HCT116 (cell line): ENCODE data around the gene TTC38. TPM values are rescaled to one million over a fixed set of nuclear protein-coding genes. Genes with fewer than 3 reads are reported as not detected.

Experiments
- ATAC-seq: fragments of 200-7000 bp; cut with Tn5 transposase; 2 replicates; pipeline ENCODE4 v1.9.1; 2020; ENCODE audit warnings: mild to moderate bottlenecking, moderate library complexity
- BruUV-seq: library from RNA; stranded (reverse); fragments of 400-500 nt; replicated peaks from 2 replicates; lab custom pipeline; 2021; lab: Mats Ljungman, UMichigan
- CTCF ChIA-PET: fragments of 300-600 bp; sonication (Branson Sonifier 250); formaldehyde crosslinking; loops from one replicate; lab custom pipeline; 2021; ENCODE audit warnings: antibody characterized with exemption; lab: Charles Lee
- POLR2A ChIA-PET: fragments of 300-600, 350-600 bp; sonication (Branson Sonifier 250); formaldehyde crosslinking; loops from one replicate; lab custom pipeline; 2021; ENCODE audit warnings: antibody characterized with exemption; lab: Charles Lee
- RAD21 ChIA-PET, 2 experiments: fragments of 300-600 bp; sonication (Branson Sonifier 250); formaldehyde crosslinking; loops; one replicate each; lab custom pipeline; 2023; ENCODE audit warnings: low total read pairs in 2 of 2; ENCODE audit not compliant: uncharacterized antibody in 2 of 2, unreplicated experiment in 2 of 2, low non-redundant PET in 1 of 2; lab: Charles Lee
- DNase-seq: peaks from one replicate; pipeline ENCODE4 v3.0.0-alpha.2; 2010; ENCODE audit warnings: low read depth, low spot score
- H2AFZ ChIP-seq: fragments of 200-600 bp; shearing (Covaris generic), sonication (generic); 2 replicates; pipeline ENCODE4 v1.6.1; 2017; ENCODE audit warnings: low read depth, mixed run types, mixed read lengths, antibody characterized with exemption, low read length; ENCODE audit not compliant: poor library complexity, severe bottlenecking
- H3K27ac ChIP-seq: 2 replicates; pipeline ENCODE4 v1.5.1; 2012; ENCODE audit warnings: low read depth, low read length
- H3K27me3 ChIP-seq: fragments of 200-600 bp; sonication (generic); 2 replicates; pipeline ENCODE4 v1.6.1; 2016; ENCODE audit warnings: mixed run types, low read length, mixed read lengths; ENCODE audit not compliant: insufficient read depth
- H3K36me3 ChIP-seq, 2 experiments: fragments of 200-500 bp in 1 of 2; fragments of 200-600 bp in 1 of 2; sonication (Bioruptor generic) in 1 of 2; sonication (generic) in 1 of 2; 2 replicates each; pipeline versions ENCODE4 v1.5.1 to v1.6.1; 2014 to 2016; ENCODE audit warnings: low read length in 2 of 2, inconsistent platforms in 1 of 2, mixed read lengths in 1 of 2, mixed run types in 1 of 2; ENCODE audit not compliant: insufficient read depth in 2 of 2, control insufficient read depth in 1 of 2
- H3K4me1 ChIP-seq, 2 experiments: fragments of 200-600 bp in 1 of 2; sonication (generic) in 1 of 2; 2 replicates each; pipeline versions ENCODE4 v1.5.1 to v1.6.1; 2012 to 2017; ENCODE audit warnings: low read length in 2 of 2, inconsistent platforms in 1 of 2, mild to moderate bottlenecking in 1 of 2, mixed read lengths in 1 of 2, mixed run types in 1 of 2, moderate library complexity in 1 of 2; ENCODE audit not compliant: insufficient read depth in 2 of 2, control insufficient read depth in 1 of 2
- H3K4me2 ChIP-seq: fragments of 200-600 bp; sonication (generic); 2 replicates; pipeline ENCODE4 v1.6.1; 2017; ENCODE audit warnings: mixed run types, low read length, mixed read lengths
- H3K4me3 ChIP-seq, 2 experiments: fragments of 200-600 bp in 1 of 2; sonication (generic) in 1 of 2; replicated peaks in 1 of 2; 2 replicates each; pipeline ENCODE4 v1.5.1; 2011 to 2016; ENCODE audit warnings: low read length in 2 of 2, control low read depth in 1 of 2, low read depth in 1 of 2, mild to moderate bottlenecking in 1 of 2, mixed read lengths in 1 of 2, mixed run types in 1 of 2
- H3K79me2 ChIP-seq: fragments of 200-600 bp; sonication (generic); 2 replicates; pipeline ENCODE4 v1.6.1; 2017; ENCODE audit warnings: mild to moderate bottlenecking, mixed run types, low read length, moderate library complexity, mixed read lengths; ENCODE audit not compliant: insufficient read depth
- H3K9ac ChIP-seq: fragments of 200-600 bp; sonication (generic); 2 replicates; pipeline ENCODE4 v1.6.1; 2016; ENCODE audit warnings: low read length, mixed read lengths
- H3K9me2 ChIP-seq: fragments of 200-600 bp; sonication (generic), shearing (Covaris generic); 2 replicates; pipeline ENCODE4 v1.6.1; 2017; ENCODE audit warnings: mixed run types, mild to moderate bottlenecking, moderate library complexity; ENCODE audit not compliant: insufficient read depth
- H3K9me3 ChIP-seq, 2 experiments: fragments of 200-500 bp in 1 of 2; fragments of 200-600 bp in 1 of 2; sonication (Bioruptor generic) in 1 of 2; sonication (generic) in 1 of 2; 2 replicates each; pipeline ENCODE4 v1.6.1; 2014 to 2017; ENCODE audit warnings: low read length in 2 of 2, mixed read lengths in 2 of 2, inconsistent platforms in 1 of 2, low read depth in 1 of 2, mild to moderate bottlenecking in 1 of 2, mixed run types in 1 of 2, moderate library complexity in 1 of 2; ENCODE audit not compliant: control insufficient read depth in 1 of 2, insufficient read depth in 1 of 2
- H4K20me1 ChIP-seq: fragments of 200-600 bp; sonication (generic), shearing (Covaris generic); 2 replicates; pipeline ENCODE4 v1.6.1; 2017; ENCODE audit warnings: mixed run types, mild to moderate bottlenecking, moderate library complexity; ENCODE audit not compliant: insufficient read depth
- ATF3 ChIP-seq: IDR thresholded peaks from 2 replicates; pipeline ENCODE4 v1.6.1; 2012
- CEBPB ChIP-seq: IDR thresholded peaks from 2 replicates; pipeline ENCODE4 v1.6.1; 2012; ENCODE audit warnings: low read depth
- FOSL1 ChIP-seq: IDR thresholded peaks from 2 replicates; pipeline ENCODE4 v1.6.1; 2012; ENCODE audit warnings: low read depth
- POLR2AphosphoS5 ChIP-seq: IDR thresholded peaks from 2 replicates; pipeline ENCODE4 v1.6.1; 2011; ENCODE audit warnings: mild to moderate bottlenecking, low read depth, low read length, moderate library complexity
- SIN3A ChIP-seq: IDR thresholded peaks from 2 replicates; pipeline ENCODE4 v1.6.1; 2012; ENCODE audit warnings: low read depth
- TCF7L2 ChIP-seq: IDR thresholded peaks from 2 replicates; pipeline ENCODE4 v1.7.0; 2011; ENCODE audit warnings: borderline replicate concordance, inconsistent platforms; ENCODE audit not compliant: insufficient read depth, insufficient read length; ENCODE audit errors: extremely low read depth
- YY1 ChIP-seq: IDR thresholded peaks from 2 replicates; pipeline ENCODE4 v1.6.1; 2011; ENCODE audit warnings: low read length, low read depth, moderate library complexity, mild to moderate bottlenecking; ENCODE audit not compliant: insufficient replicate concordance; ENCODE audit errors: extremely low read depth
- ZBTB33 ChIP-seq: IDR thresholded peaks from 2 replicates; pipeline ENCODE4 v1.6.1; 2011; ENCODE audit warnings: mild to moderate bottlenecking, low read length, moderate library complexity; ENCODE audit not compliant: insufficient replicate concordance; ENCODE audit errors: extremely low read depth
- intact Hi-C: fragments of 100-400 bp; cut with micrococcal nuclease; formaldehyde crosslinking; loops from 2 replicates; pipeline ENCODE4 v1.10.0; 2022
- total RNA-seq: library from RNA; stranded (reverse); gene quantifications from one replicate; pipeline ENCODE4 v1.2.1, GENCODE V29; 2021; ENCODE audit not compliant: unreplicated experiment
- TF ChIP-seq, protein P1 (sequence below): IDR thresholded peaks from 2 replicates; pipeline ENCODE4 v1.6.1; 2012; ENCODE audit warnings: low read depth

The TTC38 gene
- total RNA-seq, 1 experiment from 2014 or later = 22.9 TPM

- no peak for TF ChIP-seq TCF7L2
- no peak for TF ChIP-seq SIN3A
These were observed 24.9 kb downstream of the TTC38 start (continued) for GRCh38 chr22:46292732-46293131.

GRCh38 chr22:46293577-46294260 is 25.9 kb downstream of the TTC38 start:
- ATAC-seq (no peak), DNase-seq (no peak)
- BruUV-seq = no TSS peak
- Histone ChIP-seq H3K4me3 (no peak overlapping the region), H3K4me2 (no peak overlapping the region), H4K20me1 (no peaks in the 10 kb centered on the region), H3K9me3 (no peaks in the 10 kb centered on the region), H3K9me2 (no peaks in the 10 kb centered on the region), H3K27ac (no peak overlapping the region), H3K36me3 (peaks cover 9 to 13% of the 10 kb centered on the region in 2 experiments; a peak in 3 of 4 replicates), H2AFZ (no peak overlapping the region), H3K4me1 (peaks cover 12 to 21% of the 10 kb centered on the region in 2 experiments; a peak in 3 of 4 replicates), H3K27me3 (no peaks in the 10 kb centered on the region), H3K79me2 (peaks cover 20% of the 10 kb centered on the region), H3K9ac (no peak overlapping the region)
- ChIA-PET CTCF (no interaction called here), RAD21 (no interaction called here), POLR2A (no interaction called here)
- intact Hi-C loops = no loop called here
- TF ChIP-seq TCF7L2 (no peak), POLR2AphosphoS5 (no peak), FOSL1 (no peak), ZBTB33 (no peak), YY1 (no peak), SIN3A (no peak), ATF3 (no peak), CEBPB (no peak)
- TF ChIP-seq, protein P1, sequence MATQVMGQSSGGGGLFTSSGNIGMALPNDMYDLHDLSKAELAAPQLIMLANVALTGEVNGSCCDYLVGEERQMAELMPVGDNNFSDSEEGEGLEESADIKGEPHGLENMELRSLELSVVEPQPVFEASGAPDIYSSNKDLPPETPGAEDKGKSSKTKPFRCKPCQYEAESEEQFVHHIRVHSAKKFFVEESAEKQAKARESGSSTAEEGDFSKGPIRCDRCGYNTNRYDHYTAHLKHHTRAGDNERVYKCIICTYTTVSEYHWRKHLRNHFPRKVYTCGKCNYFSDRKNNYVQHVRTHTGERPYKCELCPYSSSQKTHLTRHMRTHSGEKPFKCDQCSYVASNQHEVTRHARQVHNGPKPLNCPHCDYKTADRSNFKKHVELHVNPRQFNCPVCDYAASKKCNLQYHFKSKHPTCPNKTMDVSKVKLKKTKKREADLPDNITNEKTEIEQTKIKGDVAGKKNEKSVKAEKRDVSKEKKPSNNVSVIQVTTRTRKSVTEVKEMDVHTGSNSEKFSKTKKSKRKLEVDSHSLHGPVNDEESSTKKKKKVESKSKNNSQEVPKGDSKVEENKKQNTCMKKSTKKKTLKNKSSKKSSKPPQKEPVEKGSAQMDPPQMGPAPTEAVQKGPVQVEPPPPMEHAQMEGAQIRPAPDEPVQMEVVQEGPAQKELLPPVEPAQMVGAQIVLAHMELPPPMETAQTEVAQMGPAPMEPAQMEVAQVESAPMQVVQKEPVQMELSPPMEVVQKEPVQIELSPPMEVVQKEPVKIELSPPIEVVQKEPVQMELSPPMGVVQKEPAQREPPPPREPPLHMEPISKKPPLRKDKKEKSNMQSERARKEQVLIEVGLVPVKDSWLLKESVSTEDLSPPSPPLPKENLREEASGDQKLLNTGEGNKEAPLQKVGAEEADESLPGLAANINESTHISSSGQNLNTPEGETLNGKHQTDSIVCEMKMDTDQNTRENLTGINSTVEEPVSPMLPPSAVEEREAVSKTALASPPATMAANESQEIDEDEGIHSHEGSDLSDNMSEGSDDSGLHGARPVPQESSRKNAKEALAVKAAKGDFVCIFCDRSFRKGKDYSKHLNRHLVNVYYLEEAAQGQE = no peak
